HEK293 (cell line): ENCODE data around the gene HESX1.

Experiments used
- MYNN ChIP-seq: fragments of 450-650 bp; formaldehyde crosslinking; IDR thresholded peaks from 2 replicates; pipeline ENCODE4 v1.5.1; 2016; ENCODE audit warnings: missing biosample characterization, missing genetic modification characterization, borderline replicate concordance
- ZNF157 ChIP-seq: fragments of 450-650 bp; formaldehyde crosslinking; IDR thresholded peaks from 2 replicates; pipeline ENCODE4 v1.5.1; 2016; ENCODE audit warnings: missing biosample characterization, missing genetic modification characterization
- ZNF23 ChIP-seq: fragments of 450-650 bp; formaldehyde crosslinking; IDR thresholded peaks from 2 replicates; pipeline ENCODE4 v1.5.1; 2016; ENCODE audit warnings: missing biosample characterization, missing genetic modification characterization, borderline replicate concordance
- ZNF26 ChIP-seq: fragments of 450-650 bp; formaldehyde crosslinking; IDR thresholded peaks from 2 replicates; pipeline ENCODE4 v1.5.1; 2016; ENCODE audit warnings: missing biosample characterization, missing genetic modification characterization
- ZNF792 ChIP-seq: fragments of 450-650 bp; formaldehyde crosslinking; IDR thresholded peaks from 2 replicates; pipeline ENCODE4 v1.5.1; 2016; ENCODE audit warnings: missing biosample characterization, missing genetic modification characterization

GRCh38 chr3:57165641-57166040 lies 34.1 kb downstream of the HESX1 start:
- no peak for TF ChIP-seq ZNF26 (tag by site-specific recombination)
- TF ChIP-seq ZNF792 = no peak
- TF ChIP-seq ZNF157 (tag by site-specific recombination) = no peak
- TF ChIP-seq ZNF23 (tag by site-specific recombination) = no peak
- no peak for TF ChIP-seq MYNN
